Upper lobe of right lung (tissue), 1 donor: ENCODE measurements around the gene CALD1. TPM values are rescaled to one million over a fixed set of nuclear protein-coding genes. Genes with fewer than 3 reads are reported as not detected.

Experiments used
- ATAC-seq: fragments of 200-7000 bp; cut with Tn5 transposase; one replicate; pipeline ENCODE4 v1.9.1; 2020; ENCODE audit warnings: mild to moderate bottlenecking, moderate library complexity
- DNase-seq: peaks from one replicate; pipeline ENCODE4 v3.0.0-alpha.2; 2020
- H3K27ac ChIP-seq: fragments of 200-600 bp; one replicate; pipeline ENCODE4 v1.8.0; 2022
- H3K27me3 ChIP-seq: fragments of 200-600 bp; one replicate; pipeline ENCODE4 v1.8.0; 2022; ENCODE audit warnings: mild to moderate bottlenecking
- H3K36me3 ChIP-seq: fragments of 200-600 bp; one replicate; pipeline ENCODE4 v1.8.0; 2022
- H3K4me1 ChIP-seq: fragments of 200-600 bp; one replicate; pipeline ENCODE4 v1.8.0; 2022
- H3K4me3 ChIP-seq: fragments of 200-600 bp; one replicate; pipeline ENCODE4 v1.8.0; 2022; ENCODE audit warnings: mild to moderate bottlenecking
- H3K9me3 ChIP-seq: fragments of 200-600 bp; one replicate; pipeline ENCODE4 v1.8.0; 2022
- intact Hi-C: fragments of 100-400 bp; cut with DNase I; formaldehyde crosslinking; loops from one replicate; pipeline ENCODE4 v1.11.0; 2022
- total RNA-seq: library from RNA; stranded (reverse); fragmentation: NEBNext Ultra II Directional; extraction: Animal tissue kit (Norgen Biotek cat#: 25700); gene quantifications from one replicate; pipeline ENCODE4 v1.2.1, GENCODE V29; 2021
- TF ChIP-seq, protein P1 (sequence below): fragments of 200-600 bp; IDR thresholded peaks from one replicate; pipeline ENCODE4 v1.8.0; 2022; ENCODE audit warnings: antibody characterized with exemption
- donor health status: DM: no; HTN: yes; CAD: no; lungs with severe emphysema.

The CALD1 gene
- total RNA-seq, 1 donor from 2014 or later = 213 TPM

DNA sequence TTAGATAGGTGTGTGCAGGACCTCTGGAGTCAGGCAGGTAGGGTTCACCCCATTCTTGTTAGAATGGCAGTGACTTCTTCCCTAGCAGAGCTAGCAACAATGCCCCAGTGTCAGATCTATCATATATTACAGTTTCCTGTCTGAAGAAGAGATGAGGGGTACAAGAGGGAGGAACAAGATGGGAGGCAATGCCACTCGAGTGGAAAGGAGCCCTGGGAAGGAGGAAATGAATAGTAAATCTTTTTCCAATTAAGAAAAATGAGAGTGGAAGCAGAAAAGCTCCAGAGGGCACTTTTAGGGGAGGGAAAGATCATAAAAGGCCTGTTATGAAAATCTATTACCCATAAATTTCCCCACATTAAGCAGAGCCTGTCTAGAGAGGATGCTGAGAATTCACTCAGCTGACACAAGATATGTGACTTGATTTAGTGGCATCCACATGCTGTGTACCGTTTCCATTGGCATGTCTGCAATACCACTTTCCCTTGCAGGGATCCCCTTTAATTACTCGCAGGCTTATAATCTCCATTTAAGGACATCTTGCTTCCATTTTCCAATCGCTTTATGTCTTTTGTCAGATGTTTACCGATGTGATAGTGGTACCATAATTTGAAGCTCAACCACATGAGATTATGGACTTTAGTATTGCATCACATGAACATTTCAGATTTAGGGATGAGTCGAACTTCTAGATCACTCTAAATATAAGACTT lies 136.9 kb downstream of the CALD1 start:
- Histone ChIP-seq H3K4me1 (peaks cover 3% of the 10 kb centered on the region), H3K9me3 (no peaks in the 10 kb centered on the region), H3K27ac (no peak overlapping the region), H3K4me3 (no peak overlapping the region), H3K27me3 (no peaks in the 10 kb centered on the region), H3K36me3 (no peaks in the 10 kb centered on the region)
- ATAC-seq (no peak), DNase-seq (no peak)
- TF ChIP-seq, protein P1, sequence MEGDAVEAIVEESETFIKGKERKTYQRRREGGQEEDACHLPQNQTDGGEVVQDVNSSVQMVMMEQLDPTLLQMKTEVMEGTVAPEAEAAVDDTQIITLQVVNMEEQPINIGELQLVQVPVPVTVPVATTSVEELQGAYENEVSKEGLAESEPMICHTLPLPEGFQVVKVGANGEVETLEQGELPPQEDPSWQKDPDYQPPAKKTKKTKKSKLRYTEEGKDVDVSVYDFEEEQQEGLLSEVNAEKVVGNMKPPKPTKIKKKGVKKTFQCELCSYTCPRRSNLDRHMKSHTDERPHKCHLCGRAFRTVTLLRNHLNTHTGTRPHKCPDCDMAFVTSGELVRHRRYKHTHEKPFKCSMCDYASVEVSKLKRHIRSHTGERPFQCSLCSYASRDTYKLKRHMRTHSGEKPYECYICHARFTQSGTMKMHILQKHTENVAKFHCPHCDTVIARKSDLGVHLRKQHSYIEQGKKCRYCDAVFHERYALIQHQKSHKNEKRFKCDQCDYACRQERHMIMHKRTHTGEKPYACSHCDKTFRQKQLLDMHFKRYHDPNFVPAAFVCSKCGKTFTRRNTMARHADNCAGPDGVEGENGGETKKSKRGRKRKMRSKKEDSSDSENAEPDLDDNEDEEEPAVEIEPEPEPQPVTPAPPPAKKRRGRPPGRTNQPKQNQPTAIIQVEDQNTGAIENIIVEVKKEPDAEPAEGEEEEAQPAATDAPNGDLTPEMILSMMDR = no peak
- intact Hi-C loops = no loop called here

DNA sequence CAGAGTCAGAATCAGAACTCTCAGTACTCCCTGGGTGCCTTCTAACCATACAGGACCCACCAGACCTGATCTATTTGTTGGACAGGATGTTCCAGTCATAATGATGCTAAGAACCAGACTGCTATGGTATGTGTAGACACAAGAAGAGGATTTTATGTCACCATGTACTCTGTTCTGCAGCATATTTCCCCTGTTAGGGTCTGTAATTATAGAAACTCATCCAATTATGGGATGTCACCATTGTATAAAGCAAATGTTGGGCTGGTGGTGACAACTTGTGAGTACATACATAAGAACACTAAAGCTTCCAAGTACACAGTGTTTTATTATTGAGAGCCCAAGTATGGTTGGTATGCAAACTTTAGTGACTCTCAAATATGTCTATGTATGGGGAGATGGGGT lies 139.8 kb downstream of the CALD1 start:
- no peak overlapping the region for H3K27ac ChIP-seq
- ATAC-seq = no peak
- H3K27me3 ChIP-seq = no peaks in the 10 kb centered on the region
- no peak overlapping the region for H3K4me3 ChIP-seq
- no peaks in the 10 kb centered on the region for H3K9me3 ChIP-seq
- DNase-seq = no peak
- intact Hi-C loops = no loop called here
- TF ChIP-seq, protein P1 = no peak
- peaks cover 2% of the 10 kb centered on the region for H3K4me1 ChIP-seq
- no peaks in the 10 kb centered on the region for H3K36me3 ChIP-seq

DNA sequence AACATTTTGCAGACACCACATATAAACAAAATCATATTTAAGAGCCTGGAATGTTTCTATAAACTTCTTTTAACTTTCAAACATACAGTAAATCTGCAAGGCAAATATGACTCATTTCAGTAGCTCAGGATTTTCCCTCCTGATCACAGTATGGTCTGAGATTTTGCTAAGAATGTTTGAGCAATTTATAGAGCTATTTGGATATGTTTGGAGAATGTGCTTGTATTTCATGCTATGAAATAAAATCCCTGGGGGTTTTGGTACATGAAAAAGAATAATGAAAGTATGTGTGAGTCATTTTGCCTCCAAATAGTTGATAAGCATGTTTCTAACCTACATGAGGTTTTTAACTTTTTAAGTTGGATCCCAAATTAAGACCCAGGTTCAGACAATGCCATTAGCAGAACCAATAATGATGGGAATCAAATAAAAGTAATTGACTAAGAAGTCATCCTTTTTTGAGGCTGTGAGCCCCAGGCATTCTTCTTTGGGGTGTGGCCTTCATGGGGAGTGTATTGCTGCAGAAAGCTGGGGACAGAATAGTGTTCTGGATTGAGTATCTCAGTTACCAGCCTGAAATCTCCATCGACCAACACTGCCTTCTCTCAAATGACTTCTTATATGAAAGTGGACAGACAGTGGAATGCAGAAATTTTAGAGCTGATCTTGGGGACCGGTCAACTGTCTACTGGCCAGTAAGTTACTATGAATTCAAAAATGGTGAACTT lies 140.8 kb downstream of the CALD1 start:
- H3K4me3 ChIP-seq = no peak overlapping the region
- no peak for ATAC-seq
- intact Hi-C loops = no loop called here
- no peaks in the 10 kb centered on the region for H3K9me3 ChIP-seq
- TF ChIP-seq, protein P1 = no peak
- DNase-seq = no peak
- H3K27me3 ChIP-seq = no peaks in the 10 kb centered on the region
- H3K36me3 ChIP-seq = no peaks in the 10 kb centered on the region
- H3K27ac ChIP-seq = no peak overlapping the region
- no peaks in the 10 kb centered on the region for H3K4me1 ChIP-seq

DNA sequence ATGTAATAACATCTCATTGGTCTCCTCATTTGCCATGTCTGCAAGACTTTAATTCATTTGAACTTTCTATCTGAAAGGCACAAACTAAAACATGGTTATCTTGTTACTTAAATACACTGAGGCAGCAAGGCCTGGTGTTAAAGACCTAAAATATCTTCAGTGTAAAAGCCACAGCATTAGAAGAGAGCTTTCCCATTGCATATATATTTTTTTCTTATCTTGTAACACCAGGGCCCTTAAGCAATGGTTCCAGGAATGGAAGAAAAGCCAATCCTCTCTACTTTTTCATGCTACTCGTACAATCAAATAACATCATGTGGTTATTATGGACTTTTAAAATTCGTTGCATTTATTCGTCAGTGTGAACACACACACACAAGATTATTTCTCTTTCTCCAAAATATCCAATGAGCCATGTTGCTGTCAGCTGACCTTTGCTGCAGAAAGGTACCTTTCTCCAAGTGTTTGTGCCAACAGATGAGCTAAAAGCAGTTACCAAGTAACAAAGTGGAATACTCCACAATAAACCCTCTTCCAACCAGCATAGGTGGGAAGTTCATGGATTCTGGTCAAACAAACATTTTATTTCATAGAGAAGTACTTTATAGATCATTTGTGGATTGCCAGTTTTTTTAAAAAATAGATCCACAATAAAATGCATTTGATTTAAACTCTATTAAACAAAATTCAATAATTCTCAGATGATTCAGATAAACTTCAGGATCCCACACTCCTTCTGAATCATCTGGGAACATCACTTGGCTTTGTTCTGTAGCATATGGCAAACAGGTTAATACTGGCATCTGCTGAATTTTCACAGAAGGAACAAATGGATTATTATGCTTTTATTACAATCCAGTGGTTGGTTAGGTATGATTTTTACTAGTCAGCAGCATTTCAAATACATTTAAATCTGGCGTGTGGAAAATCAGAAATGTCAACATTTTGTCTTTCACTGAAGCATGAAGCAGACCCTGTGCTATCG lies 143.6 kb downstream of the CALD1 start:
- Histone ChIP-seq H3K27me3 (no peaks in the 10 kb centered on the region), H3K4me3 (no peak overlapping the region), H3K4me1 (no peaks in the 10 kb centered on the region), H3K36me3 (no peaks in the 10 kb centered on the region), H3K27ac (no peak overlapping the region), H3K9me3 (no peaks in the 10 kb centered on the region)
- TF ChIP-seq, protein P1 = no peak
- ATAC-seq = no peak
- intact Hi-C loops = no loop called here
- no peak for DNase-seq

DNA sequence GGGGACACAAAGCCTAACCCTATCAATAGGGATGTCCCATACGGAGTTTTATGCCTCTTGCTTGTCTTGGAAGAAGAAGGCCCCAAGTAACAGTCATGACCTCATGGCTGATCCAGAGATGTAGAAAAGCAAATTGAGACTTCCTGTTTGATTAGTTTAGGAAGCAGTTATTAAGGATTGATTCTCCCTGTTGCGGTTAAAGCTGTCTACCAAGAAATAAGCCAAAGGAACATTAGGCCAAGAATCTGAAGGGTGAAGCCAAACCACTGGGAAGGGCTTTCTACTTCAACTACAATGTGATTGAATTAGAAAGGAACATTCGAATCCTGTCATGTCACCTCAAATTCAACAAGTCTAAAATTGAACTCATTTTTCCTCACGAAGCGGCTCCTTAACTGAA lies 146.3 kb downstream of the CALD1 start:
- Histone ChIP-seq H3K27ac (no peak overlapping the region), H3K4me3 (no peak overlapping the region), H3K27me3 (no peaks in the 10 kb centered on the region), H3K4me1 (no peaks in the 10 kb centered on the region), H3K36me3 (no peaks in the 10 kb centered on the region), H3K9me3 (no peaks in the 10 kb centered on the region)
- TF ChIP-seq, protein P1 = no peak
- ATAC-seq (no peak), DNase-seq (no peak)
- intact Hi-C loops = no loop called here
